Peyer's patch (tissue), 4 donors: ENCODE results near the gene DGCR8. TPM values are rescaled to one million over a fixed set of nuclear protein-coding genes. Genes with fewer than 3 reads are reported as not detected.

Source experiments
- DNase-seq, 3 donors: peaks; one replicate each; pipeline ENCODE4 v3.0.0-alpha.2; 2017 to 2019
- H3K27ac ChIP-seq, 4 donors: fragments of 200-600 bp; sonication (generic); one replicate each; pipeline ENCODE4 v1.5.1; 2016 to 2019
- H3K27me3 ChIP-seq, 2 donors: fragments of 200-600 bp; sonication (generic); one replicate each; pipeline ENCODE4 v1.5.1; 2019
- H3K36me3 ChIP-seq, 3 donors: fragments of 200-600 bp; sonication (generic); one replicate each; pipeline ENCODE4 v1.5.1; 2016 to 2019
- H3K4me1 ChIP-seq, 4 donors: fragments of 200-600 bp; sonication (generic); one replicate each; pipeline ENCODE4 v1.5.1; 2016 to 2019
- H3K4me3 ChIP-seq, 4 donors: fragments of 200-600 bp; sonication (generic); 1 replicate in 3 of 4; 2 replicates in 1 of 4; pipeline ENCODE4 v1.5.1; 2016 to 2019; ENCODE audit warnings: mild to moderate bottlenecking in 1 of 4
- H3K9me3 ChIP-seq, 4 donors: fragments of 200-600 bp; sonication (generic); one replicate each; pipeline ENCODE4 v1.5.1; 2016 to 2019; ENCODE audit warnings: mild to moderate bottlenecking in 1 of 4
- CTCF ChIP-seq, 6 experiments: fragments of 450-650 bp in 4 of 6; fragments of 200-600 bp in 2 of 6; sonication (generic) in 1 of 6; IDR thresholded peaks; one replicate each; pipeline ENCODE4 v1.5.1; 2017 to 2019; ENCODE audit warnings: antibody characterized with exemption in 6 of 6, mild to moderate bottlenecking in 3 of 6, moderate library complexity in 1 of 6
- POLR2A ChIP-seq, 2 donors: fragments of 450-650 bp; IDR thresholded peaks; one replicate each; pipeline ENCODE4 v1.5.1; 2017; ENCODE audit warnings: antibody characterized with exemption in 2 of 2, mild to moderate bottlenecking in 2 of 2, moderate library complexity in 2 of 2
- total RNA-seq, 4 donors: library from RNA; depleted of rRNA; stranded (reverse); fragments of >200 nt; gene quantifications; one replicate each; pipeline ENCODE4 v1.1.0, GENCODE V29; 2016

Gene DGCR8
- total RNA-seq, 4 donors from 2014 or later, result 40.6 to 138 (median 64.9) TPM

DNA sequence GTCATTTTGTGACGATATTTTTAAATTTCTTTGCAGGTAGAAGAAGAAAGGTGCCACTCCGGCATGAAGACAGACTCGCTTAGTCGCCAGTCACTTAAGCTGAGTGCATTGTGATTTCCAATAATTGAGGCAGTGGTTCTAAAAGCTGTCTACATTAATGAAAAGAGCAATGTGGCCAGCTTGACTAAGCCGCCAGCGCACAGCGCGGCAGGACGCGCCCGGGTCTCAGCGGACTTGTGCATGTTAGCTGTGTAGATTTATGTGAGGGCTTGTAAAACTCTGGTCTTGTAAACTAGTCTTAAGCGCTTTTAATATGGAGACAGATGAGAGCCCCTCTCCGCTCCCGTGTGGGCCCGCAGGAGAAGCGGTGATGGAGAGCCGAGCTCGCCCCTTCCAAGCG lies 5.6 kb downstream of the DGCR8 start:
- peak in 1 of 3 donors; percentile 32 for DNase-seq
- H3K4me3 ChIP-seq, result no peak overlapping the region
- H3K27ac ChIP-seq, result no peak overlapping the region
- peaks cover 0 to 51% (median 0%) of the 10 kb centered on the region in 3 donors for H3K36me3 ChIP-seq
- peaks cover 0 to 40% (median 7%) of the 10 kb centered on the region in 4 donors for H3K4me1 ChIP-seq
- TF ChIP-seq POLR2A (IDR thresholded peaks at IDR 0.05) (no peak), CTCF (IDR thresholded peaks at IDR 0.05) (no peak)
- no peaks in the 10 kb centered on the region for H3K9me3 ChIP-seq
- no peaks in the 10 kb centered on the region for H3K27me3 ChIP-seq

DNA sequence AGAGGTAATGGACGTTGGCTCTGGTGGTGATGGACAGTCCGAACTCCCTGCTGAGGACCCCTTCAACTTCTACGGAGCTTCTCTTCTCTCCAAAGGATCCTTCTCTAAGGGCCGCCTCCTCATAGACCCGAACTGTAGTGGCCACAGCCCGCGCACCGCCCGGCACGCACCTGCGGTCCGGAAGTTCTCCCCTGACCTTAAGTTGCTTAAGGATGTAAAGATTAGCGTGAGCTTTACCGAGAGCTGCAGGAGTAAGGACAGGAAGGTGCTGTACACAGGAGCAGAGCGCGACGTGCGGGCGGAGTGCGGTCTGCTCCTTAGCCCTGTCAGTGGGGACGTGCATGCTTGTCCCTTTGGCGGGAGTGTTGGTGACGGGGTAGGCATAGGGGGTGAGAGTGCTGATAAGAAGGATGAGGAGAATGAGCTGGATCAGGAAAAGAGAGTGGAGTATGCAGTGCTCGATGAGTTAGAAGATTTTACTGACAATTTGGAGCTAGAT lies 6.1 kb downstream of the DGCR8 start:
- H3K9me3 ChIP-seq, result no peaks in the 10 kb centered on the region
- peak in 1 of 3 donors; percentile 30 for DNase-seq
- H3K4me1 ChIP-seq, result peaks cover 0 to 35% (median 3%) of the 10 kb centered on the region in 4 donors
- no peak overlapping the region for H3K4me3 ChIP-seq
- TF ChIP-seq POLR2A (IDR thresholded peaks at IDR 0.05) (no peak), CTCF (IDR thresholded peaks at IDR 0.05) (no peak)
- H3K27ac ChIP-seq, result no peak overlapping the region
- H3K36me3 ChIP-seq, result peaks cover 0 to 56% (median 0%) of the 10 kb centered on the region in 3 donors
- H3K27me3 ChIP-seq, result no peaks in the 10 kb centered on the region

GRCh38 chr22:20086763-20087162 lies 6.7 kb downstream of the DGCR8 start:
- no peaks in the 10 kb centered on the region for H3K27me3 ChIP-seq
- TF ChIP-seq POLR2A (IDR thresholded peaks at IDR 0.05) (no peak), CTCF (IDR thresholded peaks at IDR 0.05) (no peak)
- H3K9me3 ChIP-seq, result no peaks in the 10 kb centered on the region
- no peak overlapping the region for H3K27ac ChIP-seq
- DNase-seq, result no peak
- peaks cover 0 to 29% (median 0%) of the 10 kb centered on the region in 4 donors for H3K4me1 ChIP-seq
- H3K4me3 ChIP-seq, result no peak overlapping the region
- peaks cover 0 to 62% (median 0%) of the 10 kb centered on the region in 3 donors for H3K36me3 ChIP-seq

- H3K36me3 ChIP-seq, result peaks cover 0 to 70% (median 0%) of the 10 kb centered on the region in 3 donors
- no peak overlapping the region for H3K4me3 ChIP-seq
- DNase-seq, result no peak
- no peaks in the 10 kb centered on the region for H3K9me3 ChIP-seq
- H3K27ac ChIP-seq, result no peak overlapping the region
- H3K4me1 ChIP-seq, result peaks cover 0 to 21% (median 0%) of the 10 kb centered on the region in 4 donors
- no peak for TF ChIP-seq POLR2A (IDR thresholded peaks at IDR 0.05)
- no peak for TF ChIP-seq CTCF (IDR thresholded peaks at IDR 0.05)
- H3K27me3 ChIP-seq, result no peaks in the 10 kb centered on the region
Measured at GRCh38 chr22:20087319-20088262, 7.5 kb downstream of the DGCR8 start.

DNA sequence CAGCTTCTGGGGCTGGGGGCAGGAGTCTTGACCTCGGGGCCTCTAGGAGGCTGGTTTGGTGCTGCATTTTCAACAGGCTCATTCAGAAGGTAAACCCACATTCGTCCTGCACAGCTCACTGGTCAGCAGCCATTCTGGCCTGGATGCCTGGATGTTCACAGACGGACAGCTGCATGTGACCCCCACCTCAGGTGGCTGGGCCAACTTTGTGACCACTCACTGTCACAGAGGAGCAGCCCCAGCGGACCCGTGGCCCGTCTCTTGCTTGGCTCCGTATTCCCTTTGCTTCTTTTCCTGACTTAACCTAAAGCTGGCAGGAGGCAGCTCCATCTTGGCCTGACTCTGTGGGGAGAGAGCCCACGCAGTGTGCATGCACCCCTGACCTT lies 8.2 kb downstream of the DGCR8 start:
- no peak overlapping the region for H3K27ac ChIP-seq
- TF ChIP-seq CTCF (IDR thresholded peaks at IDR 0.05) (no peak), POLR2A (IDR thresholded peaks at IDR 0.05) (no peak)
- H3K9me3 ChIP-seq, result no peaks in the 10 kb centered on the region
- no peak for DNase-seq
- peaks cover 0 to 14% (median 0%) of the 10 kb centered on the region in 4 donors for H3K4me1 ChIP-seq
- no peaks in the 10 kb centered on the region for H3K27me3 ChIP-seq
- peaks cover 0 to 77% (median 0%) of the 10 kb centered on the region in 3 donors for H3K36me3 ChIP-seq
- H3K4me3 ChIP-seq, result no peak overlapping the region
